SK-N-SH (cell line): ENCODE results near the gene NCK1. TPM values are rescaled to one million over a fixed set of nuclear protein-coding genes. Genes with fewer than 3 reads are reported as not detected.

Experiments
- CTCF ChIA-PET: fragments of 300-600, 350-600 bp; formaldehyde crosslinking; extraction: SDS; loops from one replicate; lab custom pipeline; 2021; lab: Yijun Ruan, JAX
- POLR2A ChIA-PET: fragments of 350-600 bp; sonication (Branson Sonifier 250); formaldehyde crosslinking; extraction: SDS; loops from one replicate; lab custom pipeline; 2020; ENCODE audit warnings: antibody characterized with exemption, inconsistent platforms; lab: Yijun Ruan, JAX
- DNase-seq: peaks from one replicate; pipeline ENCODE4 v3.0.0; 2012
- H2AFZ ChIP-seq: fragments of 200-600 bp; sonication (generic); 2 replicates; pipeline ENCODE4 v1.8.1; 2016; ENCODE audit warnings: antibody characterized with exemption, mild to moderate bottlenecking, low read depth
- H3F3A ChIP-seq: fragments of 200-600 bp; sonication (generic); replicated peaks from 2 replicates; pipeline ENCODE3; 2016; ENCODE audit warnings: antibody characterized with exemption, mild to moderate bottlenecking; ENCODE audit not compliant: insufficient read depth
- H3K27ac ChIP-seq, 2 experiments: fragments of 200-500 bp in 1 of 2; fragments of 200-600 bp in 1 of 2; sonication (Bioruptor generic) in 1 of 2; sonication (generic), shearing (Covaris generic) in 1 of 2; 2 replicates each; pipeline versions ENCODE4 v1.5.1 to v1.6.1; 2014 to 2016; ENCODE audit warnings: low read depth in 2 of 2, inconsistent platforms in 1 of 2, low read length in 1 of 2, mild to moderate bottlenecking in 1 of 2, mixed read lengths in 1 of 2
- H3K27me3 ChIP-seq: fragments of 200-600 bp; sonication (generic), shearing (Covaris generic); 2 replicates; pipeline ENCODE4 v1.6.1; 2016; ENCODE audit warnings: mixed run types; ENCODE audit not compliant: insufficient read depth
- H3K36me3 ChIP-seq, 2 experiments: fragments of 200-500 bp in 1 of 2; fragments of 200-600 bp in 1 of 2; sonication (Bioruptor generic) in 1 of 2; sonication (generic) in 1 of 2; replicated peaks in 1 of 2; 2 replicates each; pipeline versions ENCODE3 to v1.5.1; 2014 to 2016; ENCODE audit warnings: low read length in 1 of 2, mild to moderate bottlenecking in 1 of 2; ENCODE audit not compliant: insufficient read depth in 2 of 2, control insufficient read depth in 1 of 2
- H3K4me1 ChIP-seq, 2 experiments: fragments of 200-500 bp in 1 of 2; fragments of 200-600 bp in 1 of 2; sonication (Bioruptor generic) in 1 of 2; sonication (generic), shearing (Covaris generic) in 1 of 2; 2 replicates each; pipeline versions ENCODE4 v1.5.1 to v1.6.1; 2014 to 2016; ENCODE audit warnings: low read depth in 1 of 2, low read length in 1 of 2, mixed run types in 1 of 2; ENCODE audit not compliant: insufficient read depth in 2 of 2, control insufficient read depth in 1 of 2
- H3K4me2 ChIP-seq: fragments of 200-600 bp; sonication (generic), shearing (Covaris generic); 2 replicates; pipeline ENCODE4 v1.6.1; 2017; ENCODE audit warnings: mixed run types
- H3K4me3 ChIP-seq, 2 experiments: fragments of 200-500 bp in 1 of 2; fragments of 200-600 bp in 1 of 2; sonication (Bioruptor generic) in 1 of 2; sonication (generic), shearing (Covaris generic) in 1 of 2; 2 replicates each; pipeline versions ENCODE4 v1.5.1 to v1.8.1; 2014 to 2016; ENCODE audit warnings: low read depth in 2 of 2, inconsistent platforms in 1 of 2, low read length in 1 of 2, mild to moderate bottlenecking in 1 of 2, mixed read lengths in 1 of 2, moderate library complexity in 1 of 2
- H3K79me2 ChIP-seq: fragments of 200-600 bp; sonication (generic); 2 replicates; pipeline ENCODE4 v1.8.1; 2017; ENCODE audit warnings: mild to moderate bottlenecking; ENCODE audit not compliant: insufficient read depth
- H3K9ac ChIP-seq: fragments of 200-600 bp; sonication (generic); 2 replicates; pipeline ENCODE4 v1.6.1; 2017; ENCODE audit warnings: mixed run types
- H3K9me2 ChIP-seq: fragments of 200-600 bp; sonication (generic); 2 replicates; pipeline ENCODE4 v1.6.1; 2017; ENCODE audit warnings: mixed run types
- H3K9me3 ChIP-seq: fragments of 200-600 bp; sonication (generic); 2 replicates; pipeline ENCODE4 v1.6.1; 2017; ENCODE audit warnings: mixed run types, mild to moderate bottlenecking, moderate library complexity
- H4K20me1 ChIP-seq: fragments of 200-600 bp; sonication (generic); 2 replicates; pipeline ENCODE4 v1.6.1; 2017; ENCODE audit warnings: mild to moderate bottlenecking, mixed run types; ENCODE audit not compliant: insufficient read depth
- CHD2 ChIP-seq: fragments of 150-350 bp; IDR thresholded peaks from 2 replicates; pipeline ENCODE4 v1.6.1; 2018; ENCODE audit warnings: low read length; ENCODE audit not compliant: partially characterized antibody
- EP300 ChIP-seq, 2 experiments: IDR thresholded peaks; 2 replicates each; pipeline versions ENCODE4 v1.4.0 to v1.6.1; 2012; ENCODE audit warnings: borderline replicate concordance in 1 of 2, low read depth in 1 of 2, low read length in 1 of 2
- EZH2phosphoT487 ChIP-seq: fragments of 200-600 bp; sonication (generic); IDR thresholded peaks from 2 replicates; pipeline ENCODE4 v1.6.1; 2017; ENCODE audit warnings: low read depth, mixed run types, mild to moderate bottlenecking, antibody characterized with exemption, moderate library complexity, borderline replicate concordance
- FOSL2 ChIP-seq: IDR thresholded peaks from 2 replicates; pipeline ENCODE4 v1.4.0; 2012; ENCODE audit warnings: low read depth, mild to moderate bottlenecking, moderate library complexity, borderline replicate concordance
- GABPA ChIP-seq: IDR thresholded peaks from 2 replicates; pipeline ENCODE4 v1.4.0; 2012; ENCODE audit warnings: low read depth, mild to moderate bottlenecking
- MEF2A ChIP-seq: IDR thresholded peaks from 2 replicates; pipeline ENCODE4 v1.4.0; 2012; ENCODE audit warnings: low read depth, borderline replicate concordance
- MXI1 ChIP-seq: IDR thresholded peaks from 2 replicates; pipeline ENCODE4 v1.6.1; 2012; ENCODE audit warnings: mild to moderate bottlenecking, low read depth, low read length, improper control_type of control experiment
- NRF1 ChIP-seq: IDR thresholded peaks from 2 replicates; pipeline ENCODE4 v1.6.1; 2012; ENCODE audit warnings: low read depth, mild to moderate bottlenecking, low read length
- POLR2AphosphoS5 ChIP-seq: IDR thresholded peaks from 2 replicates; pipeline ENCODE4 v1.6.1; 2012; ENCODE audit warnings: low read depth, low read length
- RAD21 ChIP-seq: IDR thresholded peaks from 2 replicates; pipeline ENCODE4 v1.6.1; 2012; ENCODE audit warnings: mild to moderate bottlenecking, low read length
- RCOR1 ChIP-seq: fragments of 150-350 bp; IDR thresholded peaks from 2 replicates; pipeline ENCODE4 v1.6.1; 2017; ENCODE audit warnings: antibody characterized with exemption, low read length
- SIN3A ChIP-seq: IDR thresholded peaks from 2 replicates; pipeline ENCODE4 v1.6.1; 2012; ENCODE audit warnings: low read depth, mild to moderate bottlenecking, low read length, moderate library complexity, borderline replicate concordance
- YY1 ChIP-seq: IDR thresholded peaks from 2 replicates; pipeline ENCODE4 v1.4.0; 2012; ENCODE audit warnings: low read depth, mild to moderate bottlenecking
- polyA plus RNA-seq, 3 experiments: library from polyadenylated mRNA; depleted of rRNA; stranded (reverse); fragments of >200 nt; gene quantifications; 2 replicates each; pipeline ENCODE4 v1.2.3, GENCODE V29; 2012
- TF ChIP-seq, protein P1 (sequence below): IDR thresholded peaks from 2 replicates; pipeline ENCODE4 v1.4.0; 2012; ENCODE audit warnings: low read depth, borderline replicate concordance
- TF ChIP-seq, protein P2 (sequence below): IDR thresholded peaks from 2 replicates; pipeline ENCODE4 v1.4.0; 2012; ENCODE audit warnings: low read depth
- TF ChIP-seq, protein P3 (sequence below): fragments of 200-600 bp; sonication (generic); IDR thresholded peaks from 2 replicates; pipeline ENCODE4 v1.6.1; 2017; ENCODE audit warnings: antibody characterized with exemption, mild to moderate bottlenecking, moderate library complexity
- TF ChIP-seq, protein P4 (sequence below): fragments of 150-350 bp; IDR thresholded peaks from 2 replicates; pipeline ENCODE4 v1.6.1; 2017; ENCODE audit warnings: antibody characterized with exemption, low read length, low read depth, borderline replicate concordance
- TF ChIP-seq, protein P5 (sequence below): IDR thresholded peaks from 2 replicates; pipeline ENCODE4 v1.6.1; 2012; ENCODE audit warnings: mild to moderate bottlenecking, low read depth, low read length, moderate library complexity

The NCK1 gene
- polyA plus RNA-seq, 1 of the 3 experiments (the other 2 are of a cell fraction), result 16.2 TPM

DNA sequence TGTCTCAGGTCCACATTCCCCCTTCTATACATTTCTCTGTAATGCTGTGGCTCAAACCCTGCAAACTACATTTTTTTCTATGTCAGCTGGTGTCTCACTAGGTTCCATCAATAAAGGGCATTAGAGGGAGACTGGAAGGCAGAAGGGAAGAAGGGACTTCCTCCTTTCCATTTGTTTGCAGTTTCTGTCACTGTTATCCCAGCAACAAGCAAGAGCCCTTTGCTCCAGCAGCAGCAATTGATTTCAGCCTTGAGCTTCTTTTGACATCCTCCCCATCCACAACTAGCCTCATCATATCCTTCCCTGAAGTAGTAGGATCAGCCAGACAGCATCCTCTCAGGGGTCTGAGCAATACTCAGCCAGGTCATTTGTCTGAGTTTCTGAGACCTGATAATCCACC, 5.3 kb upstream of the NCK1 start:
- no peaks in the 10 kb centered on the region for H4K20me1 ChIP-seq
- no peaks in the 10 kb centered on the region for H3K27me3 ChIP-seq
- CTCF ChIA-PET, result interaction anchor here (1.5 kb wide), 1 partner anchor 16 kb away, joined by 3 read pairs; no protein-coding TSS in a partner anchor
- H3K9ac ChIP-seq, result no peak overlapping the region
- peaks cover 0 to 5% of the 10 kb centered on the region in 2 experiments; a peak in 3 of 4 replicates for H3K4me1 ChIP-seq
- no peak overlapping the region for H3K4me2 ChIP-seq
- H3K79me2 ChIP-seq, result peaks cover 57% of the 10 kb centered on the region
- no peak overlapping the region for H2AFZ ChIP-seq
- no peaks in the 10 kb centered on the region for H3K9me2 ChIP-seq
- no peak overlapping the region for H3K4me3 ChIP-seq
- no peak overlapping the region for H3K27ac ChIP-seq
- H3K9me3 ChIP-seq, result no peaks in the 10 kb centered on the region
- POLR2A ChIA-PET, result no interaction called here
- DNase-seq, result no peak
- TF ChIP-seq RCOR1 (no peak), CHD2 (no peak), GABPA (no peak), NRF1 (no peak), MEF2A (no peak), EZH2phosphoT487 (no peak), SIN3A (no peak), EP300 (IDR thresholded peaks at IDR 0.05; ENCODE audit: borderline replicate concordance in 1 of 2, low read depth in 1 of 2, low read length in 1 of 2) (no peak), RAD21 (no peak), FOSL2 (no peak), POLR2AphosphoS5 (no peak), YY1 (no peak), MXI1 (no peak)
- TF ChIP-seq, protein P1, sequence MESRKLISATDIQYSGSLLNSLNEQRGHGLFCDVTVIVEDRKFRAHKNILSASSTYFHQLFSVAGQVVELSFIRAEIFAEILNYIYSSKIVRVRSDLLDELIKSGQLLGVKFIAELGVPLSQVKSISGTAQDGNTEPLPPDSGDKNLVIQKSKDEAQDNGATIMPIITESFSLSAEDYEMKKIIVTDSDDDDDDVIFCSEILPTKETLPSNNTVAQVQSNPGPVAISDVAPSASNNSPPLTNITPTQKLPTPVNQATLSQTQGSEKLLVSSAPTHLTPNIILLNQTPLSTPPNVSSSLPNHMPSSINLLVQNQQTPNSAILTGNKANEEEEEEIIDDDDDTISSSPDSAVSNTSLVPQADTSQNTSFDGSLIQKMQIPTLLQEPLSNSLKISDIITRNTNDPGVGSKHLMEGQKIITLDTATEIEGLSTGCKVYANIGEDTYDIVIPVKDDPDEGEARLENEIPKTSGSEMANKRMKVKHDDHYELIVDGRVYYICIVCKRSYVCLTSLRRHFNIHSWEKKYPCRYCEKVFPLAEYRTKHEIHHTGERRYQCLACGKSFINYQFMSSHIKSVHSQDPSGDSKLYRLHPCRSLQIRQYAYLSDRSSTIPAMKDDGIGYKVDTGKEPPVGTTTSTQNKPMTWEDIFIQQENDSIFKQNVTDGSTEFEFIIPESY, result no peak
- TF ChIP-seq, protein P2, sequence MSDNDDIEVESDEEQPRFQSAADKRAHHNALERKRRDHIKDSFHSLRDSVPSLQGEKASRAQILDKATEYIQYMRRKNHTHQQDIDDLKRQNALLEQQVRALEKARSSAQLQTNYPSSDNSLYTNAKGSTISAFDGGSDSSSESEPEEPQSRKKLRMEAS, result no peak
- TF ChIP-seq, protein P3, sequence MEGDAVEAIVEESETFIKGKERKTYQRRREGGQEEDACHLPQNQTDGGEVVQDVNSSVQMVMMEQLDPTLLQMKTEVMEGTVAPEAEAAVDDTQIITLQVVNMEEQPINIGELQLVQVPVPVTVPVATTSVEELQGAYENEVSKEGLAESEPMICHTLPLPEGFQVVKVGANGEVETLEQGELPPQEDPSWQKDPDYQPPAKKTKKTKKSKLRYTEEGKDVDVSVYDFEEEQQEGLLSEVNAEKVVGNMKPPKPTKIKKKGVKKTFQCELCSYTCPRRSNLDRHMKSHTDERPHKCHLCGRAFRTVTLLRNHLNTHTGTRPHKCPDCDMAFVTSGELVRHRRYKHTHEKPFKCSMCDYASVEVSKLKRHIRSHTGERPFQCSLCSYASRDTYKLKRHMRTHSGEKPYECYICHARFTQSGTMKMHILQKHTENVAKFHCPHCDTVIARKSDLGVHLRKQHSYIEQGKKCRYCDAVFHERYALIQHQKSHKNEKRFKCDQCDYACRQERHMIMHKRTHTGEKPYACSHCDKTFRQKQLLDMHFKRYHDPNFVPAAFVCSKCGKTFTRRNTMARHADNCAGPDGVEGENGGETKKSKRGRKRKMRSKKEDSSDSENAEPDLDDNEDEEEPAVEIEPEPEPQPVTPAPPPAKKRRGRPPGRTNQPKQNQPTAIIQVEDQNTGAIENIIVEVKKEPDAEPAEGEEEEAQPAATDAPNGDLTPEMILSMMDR, result no peak
- TF ChIP-seq, protein P4, sequence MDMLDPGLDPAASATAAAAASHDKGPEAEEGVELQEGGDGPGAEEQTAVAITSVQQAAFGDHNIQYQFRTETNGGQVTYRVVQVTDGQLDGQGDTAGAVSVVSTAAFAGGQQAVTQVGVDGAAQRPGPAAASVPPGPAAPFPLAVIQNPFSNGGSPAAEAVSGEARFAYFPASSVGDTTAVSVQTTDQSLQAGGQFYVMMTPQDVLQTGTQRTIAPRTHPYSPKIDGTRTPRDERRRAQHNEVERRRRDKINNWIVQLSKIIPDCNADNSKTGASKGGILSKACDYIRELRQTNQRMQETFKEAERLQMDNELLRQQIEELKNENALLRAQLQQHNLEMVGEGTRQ, result no peak
- TF ChIP-seq, protein P5, sequence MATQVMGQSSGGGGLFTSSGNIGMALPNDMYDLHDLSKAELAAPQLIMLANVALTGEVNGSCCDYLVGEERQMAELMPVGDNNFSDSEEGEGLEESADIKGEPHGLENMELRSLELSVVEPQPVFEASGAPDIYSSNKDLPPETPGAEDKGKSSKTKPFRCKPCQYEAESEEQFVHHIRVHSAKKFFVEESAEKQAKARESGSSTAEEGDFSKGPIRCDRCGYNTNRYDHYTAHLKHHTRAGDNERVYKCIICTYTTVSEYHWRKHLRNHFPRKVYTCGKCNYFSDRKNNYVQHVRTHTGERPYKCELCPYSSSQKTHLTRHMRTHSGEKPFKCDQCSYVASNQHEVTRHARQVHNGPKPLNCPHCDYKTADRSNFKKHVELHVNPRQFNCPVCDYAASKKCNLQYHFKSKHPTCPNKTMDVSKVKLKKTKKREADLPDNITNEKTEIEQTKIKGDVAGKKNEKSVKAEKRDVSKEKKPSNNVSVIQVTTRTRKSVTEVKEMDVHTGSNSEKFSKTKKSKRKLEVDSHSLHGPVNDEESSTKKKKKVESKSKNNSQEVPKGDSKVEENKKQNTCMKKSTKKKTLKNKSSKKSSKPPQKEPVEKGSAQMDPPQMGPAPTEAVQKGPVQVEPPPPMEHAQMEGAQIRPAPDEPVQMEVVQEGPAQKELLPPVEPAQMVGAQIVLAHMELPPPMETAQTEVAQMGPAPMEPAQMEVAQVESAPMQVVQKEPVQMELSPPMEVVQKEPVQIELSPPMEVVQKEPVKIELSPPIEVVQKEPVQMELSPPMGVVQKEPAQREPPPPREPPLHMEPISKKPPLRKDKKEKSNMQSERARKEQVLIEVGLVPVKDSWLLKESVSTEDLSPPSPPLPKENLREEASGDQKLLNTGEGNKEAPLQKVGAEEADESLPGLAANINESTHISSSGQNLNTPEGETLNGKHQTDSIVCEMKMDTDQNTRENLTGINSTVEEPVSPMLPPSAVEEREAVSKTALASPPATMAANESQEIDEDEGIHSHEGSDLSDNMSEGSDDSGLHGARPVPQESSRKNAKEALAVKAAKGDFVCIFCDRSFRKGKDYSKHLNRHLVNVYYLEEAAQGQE, result no peak
- H3K36me3 ChIP-seq, result peaks cover 20 to 22% of the 10 kb centered on the region in 2 experiments
- H3F3A ChIP-seq, result peaks cover 4% of the 10 kb centered on the region
